Measurements from ENCODE around the gene CDKN2C. TPM values are rescaled to one million over a fixed set of nuclear protein-coding genes. Genes with fewer than 3 reads are reported as not detected.

Gene CDKN2C
- total and polyA plus RNA-seq, 2 experiments from 2014 or later: 11.7 to 17.3 TPM

DNA sequence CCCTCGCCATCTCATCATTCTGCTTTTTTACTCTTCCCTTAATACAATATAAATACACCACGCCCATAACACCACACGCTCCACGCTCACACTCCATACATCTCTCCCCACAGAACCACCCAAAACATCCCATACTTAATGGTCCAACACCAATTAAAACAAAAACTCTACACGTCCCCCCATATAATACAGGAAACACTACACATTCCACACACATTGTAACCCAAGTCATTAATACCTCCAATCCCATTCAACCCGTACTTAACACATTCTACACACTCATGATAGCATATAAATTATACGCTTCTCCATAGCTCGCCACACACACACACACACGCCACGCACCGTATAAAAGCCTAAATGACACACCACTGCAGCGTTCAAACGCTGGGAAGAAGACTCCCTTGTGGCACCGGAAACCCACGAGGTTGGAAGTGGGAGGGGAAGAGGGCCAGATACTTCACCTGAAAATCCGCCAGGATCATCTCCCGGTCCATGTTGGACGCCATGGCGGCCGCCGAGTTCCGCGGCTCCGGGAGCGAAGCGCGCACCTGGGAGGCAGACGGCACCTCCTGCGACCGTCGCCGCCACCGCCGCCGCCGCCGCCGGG, 10.6 kb upstream of the CDKN2C start:
- no peaks in the 10 kb centered on the region for H3K36me3 ChIP-seq (ENCODE audit: low read depth)
- peak overlapping the region; percentile 95 for H3K4me2 ChIP-seq (ENCODE audit: unreplicated experiment)
- no peaks in the 10 kb centered on the region for H3K9me3 ChIP-seq (ENCODE audit: low read depth)
- H3K27ac ChIP-seq: peak overlapping the region; percentile 40
- 1 to 3% methylated on average over 30 to 33 of the region's 38 CpGs for whole genome bisulfite sequencing, 2 experiments (ENCODE audit: low coverage in 1 of 2, low lambda C conversion rate in 2 of 2, missing lambda C conversion rate in 2 of 2)
- TF ChIP-seq EZH2 (IDR thresholded peaks at IDR 0.05; ENCODE audit: insufficient read depth, poor library complexity, severe bottlenecking): no peak
- TF ChIP-seq EZH2phosphoT487 (IDR thresholded peaks at IDR 0.05; ENCODE audit: insufficient read depth, low read depth): no peak
- peaks cover 3% of the 10 kb centered on the region; the same call in 1 of the 2 replicates for H4K20me1 ChIP-seq (ENCODE audit: insufficient read depth)
- H3K9ac ChIP-seq: peak overlapping the region; percentile 82
- H3K4me3 ChIP-seq: peak overlapping the region; percentile 91
- H2AFZ ChIP-seq: peak overlapping the region; percentile 97
- peaks cover 7% of the 10 kb centered on the region; the same call in 1 of the 2 replicates for H3K4me1 ChIP-seq (ENCODE audit: insufficient read depth)
- H3K79me2 ChIP-seq (ENCODE audit: insufficient read depth): peaks cover 52% of the 10 kb centered on the region
- in situ Hi-C loops (cut with MboI): no loop called here
- no peaks in the 10 kb centered on the region for H3K9me2 ChIP-seq (ENCODE audit: insufficient read depth)
- peak; percentile 74 for DNase-seq
- H3K27me3 ChIP-seq (replicated peaks; ENCODE audit: insufficient read depth): no peaks in the 10 kb centered on the region
- peaks cover 5% of the 10 kb centered on the region; the same call in 1 of the 2 replicates for H3F3A ChIP-seq (ENCODE audit: insufficient read depth)

- DNase-seq: peak; percentile 98
- Histone ChIP-seq H3K9me2 (ENCODE audit: insufficient read depth) (no peaks in the 10 kb centered on the region), H3F3A (ENCODE audit: insufficient read depth) (peaks cover 5% of the 10 kb centered on the region; the same call in 1 of the 2 replicates), H3K79me2 (ENCODE audit: insufficient read depth) (peaks cover 44% of the 10 kb centered on the region), H3K4me1 (ENCODE audit: insufficient read depth) (peaks cover 4% of the 10 kb centered on the region; the same call in 1 of the 2 replicates), H4K20me1 (ENCODE audit: insufficient read depth) (peaks cover 3% of the 10 kb centered on the region; the same call in 1 of the 2 replicates), H3K36me3 (ENCODE audit: low read depth) (no peaks in the 10 kb centered on the region), H3K4me2 (ENCODE audit: unreplicated experiment) (peak within 1 kb of the TSS; percentile 100), H3K9ac (peak within 1 kb of the TSS; percentile 82), H3K27ac (peak within 1 kb of the TSS; percentile 61), H3K27me3 (replicated peaks; ENCODE audit: insufficient read depth) (no peaks in the 10 kb centered on the region), H3K9me3 (ENCODE audit: low read depth) (no peaks in the 10 kb centered on the region), H2AFZ (peak within 1 kb of the TSS; percentile 99), H3K4me3 (peak within 1 kb of the TSS; percentile 91)
- no peak for TF ChIP-seq EZH2phosphoT487 (IDR thresholded peaks at IDR 0.05; ENCODE audit: insufficient read depth, low read depth)
- TF ChIP-seq EZH2 (IDR thresholded peaks at IDR 0.05; ENCODE audit: insufficient read depth, poor library complexity, severe bottlenecking): no peak
- WGBS, 2 experiments (ENCODE audit: low coverage in 1 of 2, low lambda C conversion rate in 2 of 2, missing lambda C conversion rate in 2 of 2): 1% methylated on average over 36 to 58 of the region's 80 CpGs
- in situ Hi-C loops (cut with MboI): no loop called here
Observed at GRCh38 chr1:50959913-50960844, 9.9 kb upstream of the CDKN2C start, which contains the start of gene FAF1. Gene FAF1, minus strand, starts transcription at chr1:50960267. Its CDS starts 456 bp downstream, at chr1:50959811.

DNA sequence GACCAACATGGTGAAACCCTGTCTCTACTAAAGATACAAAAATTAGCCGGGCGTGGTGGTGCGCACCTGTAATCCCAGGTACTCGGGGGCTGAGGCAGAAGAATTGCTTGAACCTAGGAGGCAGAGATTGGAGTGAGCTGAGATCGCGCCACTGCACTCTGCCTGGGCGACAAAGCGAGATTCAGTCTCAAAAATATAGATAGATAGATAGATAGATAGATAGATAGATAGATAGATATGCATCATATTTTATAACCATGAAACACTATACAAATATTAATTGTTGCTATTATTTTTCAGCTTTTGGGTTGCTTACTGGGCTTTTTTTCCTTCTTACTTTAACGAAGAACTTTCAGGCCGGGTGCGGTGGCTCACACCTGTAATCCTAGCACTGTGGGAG, 5.2 kb upstream of the CDKN2C start:
- Histone ChIP-seq H4K20me1 (ENCODE audit: insufficient read depth) (no peaks in the 10 kb centered on the region), H3K79me2 (ENCODE audit: insufficient read depth) (peaks cover 4% of the 10 kb centered on the region; the same call in 1 of the 2 replicates), H3K36me3 (ENCODE audit: low read depth) (no peaks in the 10 kb centered on the region), H3K4me3 (no peak overlapping the region), H3K4me1 (ENCODE audit: insufficient read depth) (0 out of 2 replicates have a peak, but pooled peaks cover 11% of the 10 kb centered on the region), H3K9ac (no peak overlapping the region), H3K27ac (no peak overlapping the region), H3K9me2 (ENCODE audit: insufficient read depth) (no peaks in the 10 kb centered on the region), H3F3A (ENCODE audit: insufficient read depth) (peaks cover 27% of the 10 kb centered on the region), H3K4me2 (ENCODE audit: unreplicated experiment) (no peak overlapping the region), H3K27me3 (replicated peaks; ENCODE audit: insufficient read depth) (no peaks in the 10 kb centered on the region), H3K9me3 (ENCODE audit: low read depth) (no peaks in the 10 kb centered on the region), H2AFZ (no peak overlapping the region)
- no peak for DNase-seq
- TF ChIP-seq EZH2phosphoT487 (IDR thresholded peaks at IDR 0.05; ENCODE audit: insufficient read depth, low read depth) (no peak), EZH2 (IDR thresholded peaks at IDR 0.05; ENCODE audit: insufficient read depth, poor library complexity, severe bottlenecking) (no peak)
- in situ Hi-C loops (cut with MboI): no loop called here
- WGBS, 2 experiments (ENCODE audit: low coverage in 1 of 2, low lambda C conversion rate in 2 of 2, missing lambda C conversion rate in 2 of 2): 86 to 87% methylated on average over 11 of the region's 11 CpGs

- peaks cover 25% of the 10 kb centered on the region for H3K79me2 ChIP-seq (ENCODE audit: insufficient read depth)
- H3K36me3 ChIP-seq (ENCODE audit: low read depth): no peaks in the 10 kb centered on the region
- peak overlapping the region; percentile 89 for H3K4me2 ChIP-seq (ENCODE audit: unreplicated experiment)
- in situ Hi-C loops (cut with MboI): no loop called here
- DNase-seq: no peak
- H3K9ac ChIP-seq: peak overlapping the region; percentile 93
- no peaks in the 10 kb centered on the region for H3K9me3 ChIP-seq (ENCODE audit: low read depth)
- H3K4me1 ChIP-seq (ENCODE audit: insufficient read depth): peaks cover 15% of the 10 kb centered on the region; the same call in 1 of the 2 replicates
- no peaks in the 10 kb centered on the region for H3K27me3 ChIP-seq (replicated peaks; ENCODE audit: insufficient read depth)
- peak overlapping the region; percentile 96 for H3K27ac ChIP-seq
- H3K9me2 ChIP-seq (ENCODE audit: insufficient read depth): no peaks in the 10 kb centered on the region
- H4K20me1 ChIP-seq (ENCODE audit: insufficient read depth): no peaks in the 10 kb centered on the region
- H3K4me3 ChIP-seq: peak overlapping the region; percentile 96
- H3F3A ChIP-seq (ENCODE audit: insufficient read depth): peaks cover 33% of the 10 kb centered on the region
- WGBS, 2 experiments (ENCODE audit: low coverage in 1 of 2, low lambda C conversion rate in 2 of 2, missing lambda C conversion rate in 2 of 2): 64 to 68% methylated on average over 3 of the region's 3 CpGs
- TF ChIP-seq EZH2phosphoT487 (IDR thresholded peaks at IDR 0.05; ENCODE audit: insufficient read depth, low read depth) (no peak), EZH2 (IDR thresholded peaks at IDR 0.05; ENCODE audit: insufficient read depth, poor library complexity, severe bottlenecking) (no peak)
- peak overlapping the region; percentile 92 for H2AFZ ChIP-seq
Observed at GRCh38 chr1:50966991-50967390, 3.1 kb upstream of the CDKN2C start.

Measured in GM23248 (cell line).